A549 (cell line): ENCODE data around the gene PLCD3.

Experiments used
- CEBPB ChIP-seq, 2 experiments: fragments of >200 bp in 1 of 2; sonication (Bioruptor Twin) in 1 of 2; formaldehyde crosslinking in 1 of 2; IDR thresholded peaks; 2 replicates each; pipeline ENCODE4 v1.6.1; 2012 to 2016
- EHMT2 ChIP-seq: fragments of 200-600 bp; sonication (generic); IDR thresholded peaks from 2 replicates; pipeline ENCODE4 v1.6.1; 2016; ENCODE audit warnings: antibody characterized with exemption, low read depth, mild to moderate bottlenecking, moderate library complexity
- EP300 ChIP-seq, 2 experiments: fragments of >200 bp; sonication (Bioruptor Twin); formaldehyde crosslinking; IDR thresholded peaks; 2 replicates in 1 of 2; 3 replicates in 1 of 2; pipeline ENCODE4 v1.6.1; 2016 to 2017
- SMC3 ChIP-seq: fragments of >200 bp; sonication (Bioruptor Twin); formaldehyde crosslinking; IDR thresholded peaks from 3 replicates; pipeline ENCODE4 v1.6.1; 2018; ENCODE audit warnings: inconsistent platforms
- TF ChIP-seq, protein P1 (sequence below): fragments of 450-650 bp; IDR thresholded peaks from 2 replicates; pipeline ENCODE4 v1.6.1; 2014; ENCODE audit warnings: antibody characterized with exemption
- TF ChIP-seq, protein P2 (sequence below): fragments of >200 bp; sonication (Bioruptor Twin); formaldehyde crosslinking; IDR thresholded peaks from 3 replicates; pipeline ENCODE4 v1.5.1; 2016

DNA sequence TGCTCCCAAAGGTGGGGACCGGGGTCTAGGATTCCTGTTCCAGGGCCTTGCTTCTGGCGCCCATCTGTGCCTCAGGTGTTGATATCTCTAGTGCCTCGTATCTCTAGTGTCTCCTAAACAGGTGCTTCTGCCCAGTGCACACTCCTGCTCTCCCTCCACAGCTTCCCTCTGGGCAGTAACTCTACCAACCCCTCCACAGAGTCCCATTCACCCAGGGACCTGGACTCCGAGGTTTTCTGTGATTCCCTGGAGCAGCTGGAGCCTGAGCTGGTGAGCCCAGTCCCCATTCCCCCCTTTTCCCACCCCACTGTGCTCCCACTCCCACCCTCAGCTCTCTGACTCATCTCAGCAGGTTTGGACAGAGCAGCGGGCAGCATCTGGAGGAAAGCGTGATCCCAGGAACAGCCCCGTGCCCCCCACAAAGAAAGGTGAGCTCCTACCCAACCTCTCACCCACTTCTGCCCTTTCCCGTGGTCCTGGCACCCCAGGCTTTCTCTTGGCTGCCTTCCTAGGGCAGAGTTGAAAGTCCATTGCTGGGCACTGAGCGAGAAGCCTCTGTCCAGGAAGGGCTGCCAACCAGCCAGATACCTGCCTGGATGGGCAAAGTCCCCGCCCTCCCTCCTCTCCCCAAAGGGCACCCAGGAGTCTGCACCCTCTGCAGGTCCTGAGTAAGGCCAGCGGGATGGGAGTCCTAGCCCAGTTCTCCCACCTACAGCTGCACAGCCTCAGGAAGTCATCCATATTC is 5.4 kb upstream of the PLCD3 start:
- TF ChIP-seq EHMT2 (no peak), SMC3 (no peak), EP300 (IDR thresholded peaks at IDR 0.05) (no peak), CEBPB (IDR thresholded peaks at IDR 0.05) (no peak)
- TF ChIP-seq, protein P1, sequence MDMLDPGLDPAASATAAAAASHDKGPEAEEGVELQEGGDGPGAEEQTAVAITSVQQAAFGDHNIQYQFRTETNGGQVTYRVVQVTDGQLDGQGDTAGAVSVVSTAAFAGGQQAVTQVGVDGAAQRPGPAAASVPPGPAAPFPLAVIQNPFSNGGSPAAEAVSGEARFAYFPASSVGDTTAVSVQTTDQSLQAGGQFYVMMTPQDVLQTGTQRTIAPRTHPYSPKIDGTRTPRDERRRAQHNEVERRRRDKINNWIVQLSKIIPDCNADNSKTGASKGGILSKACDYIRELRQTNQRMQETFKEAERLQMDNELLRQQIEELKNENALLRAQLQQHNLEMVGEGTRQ: no peak
- TF ChIP-seq, protein P2, sequence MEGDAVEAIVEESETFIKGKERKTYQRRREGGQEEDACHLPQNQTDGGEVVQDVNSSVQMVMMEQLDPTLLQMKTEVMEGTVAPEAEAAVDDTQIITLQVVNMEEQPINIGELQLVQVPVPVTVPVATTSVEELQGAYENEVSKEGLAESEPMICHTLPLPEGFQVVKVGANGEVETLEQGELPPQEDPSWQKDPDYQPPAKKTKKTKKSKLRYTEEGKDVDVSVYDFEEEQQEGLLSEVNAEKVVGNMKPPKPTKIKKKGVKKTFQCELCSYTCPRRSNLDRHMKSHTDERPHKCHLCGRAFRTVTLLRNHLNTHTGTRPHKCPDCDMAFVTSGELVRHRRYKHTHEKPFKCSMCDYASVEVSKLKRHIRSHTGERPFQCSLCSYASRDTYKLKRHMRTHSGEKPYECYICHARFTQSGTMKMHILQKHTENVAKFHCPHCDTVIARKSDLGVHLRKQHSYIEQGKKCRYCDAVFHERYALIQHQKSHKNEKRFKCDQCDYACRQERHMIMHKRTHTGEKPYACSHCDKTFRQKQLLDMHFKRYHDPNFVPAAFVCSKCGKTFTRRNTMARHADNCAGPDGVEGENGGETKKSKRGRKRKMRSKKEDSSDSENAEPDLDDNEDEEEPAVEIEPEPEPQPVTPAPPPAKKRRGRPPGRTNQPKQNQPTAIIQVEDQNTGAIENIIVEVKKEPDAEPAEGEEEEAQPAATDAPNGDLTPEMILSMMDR: no peak
